Endothelial cell (in vitro differentiated cells): ENCODE results near the gene GUCY1A2. TPM values are rescaled to one million over a fixed set of nuclear protein-coding genes. Genes with fewer than 3 reads are reported as not detected.

ENCODE experiments used
- DNase-seq: peaks from one replicate; pipeline ENCODE4 v3.0.0; 2021; ENCODE audit warnings: low spot score
- H3K27ac Mint-ChIP-seq: one replicate; pipeline ENCODE4 v1.8.0; 2021; ENCODE audit warnings: mixed read lengths, inconsistent platforms; ENCODE audit not compliant: unreplicated experiment
- H3K27me3 Mint-ChIP-seq: one replicate; pipeline ENCODE4 v1.8.0; 2021; ENCODE audit warnings: mild to moderate bottlenecking, moderate library complexity, mixed read lengths, inconsistent platforms; ENCODE audit not compliant: unreplicated experiment
- H3K36me3 Mint-ChIP-seq: one replicate; pipeline ENCODE4 v1.8.0; 2021; ENCODE audit warnings: mild to moderate bottlenecking, low read depth, mixed read lengths, inconsistent platforms; ENCODE audit not compliant: unreplicated experiment
- H3K4me1 Mint-ChIP-seq: one replicate; pipeline ENCODE4 v1.8.0; 2021; ENCODE audit warnings: mild to moderate bottlenecking, mixed read lengths, inconsistent platforms; ENCODE audit not compliant: unreplicated experiment
- H3K4me3 Mint-ChIP-seq: one replicate; pipeline ENCODE4 v1.8.0; 2021; ENCODE audit warnings: mild to moderate bottlenecking, mixed read lengths, inconsistent platforms; ENCODE audit not compliant: unreplicated experiment
- H3K9me3 Mint-ChIP-seq: one replicate; pipeline ENCODE4 v1.8.0; 2021; ENCODE audit warnings: mixed read lengths, inconsistent platforms; ENCODE audit not compliant: unreplicated experiment
- total RNA-seq: library from RNA; stranded (reverse); fragmentation: NEBNext Ultra II Directional; extraction: Animal tissue kit (Norgen Biotek cat#: 25700); gene quantifications from one replicate; pipeline ENCODE4 v1.2.1, GENCODE V29; 2021; ENCODE audit not compliant: unreplicated experiment
- TF ChIP-seq, protein P1 (sequence below): fragments of 200-600 bp; sonication (generic); IDR thresholded peaks from one replicate; pipeline ENCODE4 v1.5.0; 2021; ENCODE audit warnings: antibody characterized with exemption; ENCODE audit not compliant: unreplicated experiment

GUCY1A2 gene
- total RNA-seq, 1 donor from 2014 or later, result 0.10 TPM

DNA sequence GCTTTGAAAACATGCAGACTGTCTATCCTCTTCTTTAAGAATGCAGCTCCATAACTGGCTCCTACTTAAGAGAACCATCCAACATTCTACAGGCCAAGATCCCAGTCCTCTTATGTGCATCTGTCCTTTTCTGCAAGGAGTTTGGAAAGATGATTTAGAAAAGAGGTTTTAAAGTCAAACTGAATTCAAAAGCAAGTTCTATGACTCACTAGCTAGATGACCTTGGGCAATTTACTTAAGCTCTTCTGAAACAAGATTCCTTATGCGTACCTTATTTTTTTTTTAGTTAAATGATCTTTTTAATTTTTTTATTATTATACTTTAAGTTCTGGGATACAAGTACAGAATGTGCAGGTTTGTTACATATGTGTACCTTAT lies 29.2 kb downstream of the GUCY1A2 start:
- TF ChIP-seq, protein P1, sequence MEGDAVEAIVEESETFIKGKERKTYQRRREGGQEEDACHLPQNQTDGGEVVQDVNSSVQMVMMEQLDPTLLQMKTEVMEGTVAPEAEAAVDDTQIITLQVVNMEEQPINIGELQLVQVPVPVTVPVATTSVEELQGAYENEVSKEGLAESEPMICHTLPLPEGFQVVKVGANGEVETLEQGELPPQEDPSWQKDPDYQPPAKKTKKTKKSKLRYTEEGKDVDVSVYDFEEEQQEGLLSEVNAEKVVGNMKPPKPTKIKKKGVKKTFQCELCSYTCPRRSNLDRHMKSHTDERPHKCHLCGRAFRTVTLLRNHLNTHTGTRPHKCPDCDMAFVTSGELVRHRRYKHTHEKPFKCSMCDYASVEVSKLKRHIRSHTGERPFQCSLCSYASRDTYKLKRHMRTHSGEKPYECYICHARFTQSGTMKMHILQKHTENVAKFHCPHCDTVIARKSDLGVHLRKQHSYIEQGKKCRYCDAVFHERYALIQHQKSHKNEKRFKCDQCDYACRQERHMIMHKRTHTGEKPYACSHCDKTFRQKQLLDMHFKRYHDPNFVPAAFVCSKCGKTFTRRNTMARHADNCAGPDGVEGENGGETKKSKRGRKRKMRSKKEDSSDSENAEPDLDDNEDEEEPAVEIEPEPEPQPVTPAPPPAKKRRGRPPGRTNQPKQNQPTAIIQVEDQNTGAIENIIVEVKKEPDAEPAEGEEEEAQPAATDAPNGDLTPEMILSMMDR, result no peak
- H3K27ac Mint-ChIP-seq, result no peak overlapping the region
- DNase-seq, result no peak
- no peaks in the 10 kb centered on the region for H3K4me1 Mint-ChIP-seq
- H3K36me3 Mint-ChIP-seq, result no peaks in the 10 kb centered on the region
- peaks cover 2% of the 10 kb centered on the region for H3K27me3 Mint-ChIP-seq
- H3K9me3 Mint-ChIP-seq, result no peaks in the 10 kb centered on the region
- H3K4me3 Mint-ChIP-seq, result no peak overlapping the region

DNA sequence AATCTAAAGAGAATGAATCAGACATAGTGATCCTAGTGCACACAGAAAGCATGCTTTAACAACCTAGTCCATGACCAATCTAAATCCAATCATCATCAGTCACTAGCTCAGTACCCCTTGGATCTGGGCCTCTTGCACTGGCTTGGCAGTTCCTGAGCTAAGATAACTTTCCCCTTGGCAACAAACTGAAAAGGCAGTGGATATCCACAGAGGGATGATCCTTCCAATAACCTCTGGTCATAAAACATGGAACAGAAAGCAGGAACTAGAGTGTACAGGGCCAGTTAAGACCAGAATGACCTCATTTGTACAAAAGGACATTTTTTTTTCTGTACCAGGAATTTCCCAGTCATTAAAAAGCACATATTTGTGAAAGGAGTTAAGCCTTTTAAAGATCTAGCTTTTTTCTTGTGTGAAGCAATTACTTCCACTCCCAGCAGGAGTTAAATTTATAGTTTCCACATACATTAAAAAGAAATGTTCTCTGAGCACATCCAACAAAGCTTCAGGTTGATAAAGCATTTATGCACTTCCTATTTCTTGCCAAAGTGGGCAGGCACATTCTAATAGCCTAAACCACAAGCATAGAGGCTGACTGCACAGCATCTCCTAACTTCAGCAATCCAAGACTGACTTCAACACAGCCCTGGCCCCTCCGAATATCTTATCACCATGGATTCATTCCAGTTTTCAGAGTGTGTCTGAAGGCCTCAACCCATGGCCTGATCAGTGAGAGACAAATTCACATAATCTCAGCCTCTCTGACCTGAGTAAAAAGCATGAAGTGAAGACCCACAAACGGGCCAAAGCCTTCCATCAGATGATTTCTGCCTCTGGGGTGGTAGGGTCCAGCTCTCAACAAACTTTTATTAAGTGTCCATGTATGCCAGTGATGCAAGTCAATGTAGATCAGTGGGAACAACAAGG lies 29.9 kb downstream of the GUCY1A2 start:
- H3K36me3 Mint-ChIP-seq, result no peaks in the 10 kb centered on the region
- DNase-seq, result no peak
- no peak overlapping the region for H3K27ac Mint-ChIP-seq
- no peaks in the 10 kb centered on the region for H3K9me3 Mint-ChIP-seq
- TF ChIP-seq, protein P1, result no peak
- no peaks in the 10 kb centered on the region for H3K4me1 Mint-ChIP-seq
- no peak overlapping the region for H3K4me3 Mint-ChIP-seq
- H3K27me3 Mint-ChIP-seq, result peaks cover 2% of the 10 kb centered on the region

DNA sequence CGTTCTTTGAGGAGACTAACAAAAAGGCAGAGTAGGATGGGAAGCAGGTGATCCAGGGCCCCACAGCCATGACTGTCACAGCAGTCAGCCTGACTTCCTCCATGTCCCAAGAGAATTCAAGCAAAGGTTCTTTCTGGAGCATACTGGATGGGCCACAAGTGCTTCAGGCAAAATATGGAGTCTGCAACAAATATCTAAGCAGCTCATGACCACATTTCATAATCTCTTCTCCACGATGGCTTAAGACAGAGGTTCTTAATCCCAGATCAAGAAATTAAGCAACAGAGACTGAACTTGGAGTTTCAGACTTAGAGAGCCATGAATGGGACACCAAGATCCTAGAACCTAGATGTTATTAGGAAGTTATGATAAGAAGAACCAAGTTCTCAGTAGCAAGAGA lies 31.6 kb downstream of the GUCY1A2 start:
- H3K4me3 Mint-ChIP-seq, result no peak overlapping the region
- TF ChIP-seq, protein P1, result no peak
- H3K27me3 Mint-ChIP-seq, result peaks cover 2% of the 10 kb centered on the region
- H3K9me3 Mint-ChIP-seq, result no peaks in the 10 kb centered on the region
- no peaks in the 10 kb centered on the region for H3K4me1 Mint-ChIP-seq
- H3K27ac Mint-ChIP-seq, result no peak overlapping the region
- DNase-seq, result no peak
- H3K36me3 Mint-ChIP-seq, result no peaks in the 10 kb centered on the region

DNA sequence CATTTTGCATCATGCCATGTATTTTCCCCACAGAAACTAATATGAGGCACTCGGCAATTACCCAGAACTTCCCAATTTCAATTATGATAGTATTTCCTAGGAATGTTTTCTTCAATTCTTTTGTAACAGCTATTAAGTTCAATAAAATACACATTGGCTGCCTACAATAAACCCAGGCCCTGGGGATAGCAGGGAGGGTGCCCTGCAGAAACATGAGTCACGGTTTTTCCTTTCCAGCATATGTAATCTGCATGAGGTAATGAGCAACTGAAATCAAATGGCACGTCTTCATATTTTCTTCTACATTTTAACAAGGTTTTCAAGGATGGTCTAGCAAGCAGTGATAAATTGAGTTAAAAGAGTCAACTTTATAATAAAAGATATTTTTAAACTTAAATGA lies 32.0 kb downstream of the GUCY1A2 start:
- TF ChIP-seq, protein P1, result no peak

DNA sequence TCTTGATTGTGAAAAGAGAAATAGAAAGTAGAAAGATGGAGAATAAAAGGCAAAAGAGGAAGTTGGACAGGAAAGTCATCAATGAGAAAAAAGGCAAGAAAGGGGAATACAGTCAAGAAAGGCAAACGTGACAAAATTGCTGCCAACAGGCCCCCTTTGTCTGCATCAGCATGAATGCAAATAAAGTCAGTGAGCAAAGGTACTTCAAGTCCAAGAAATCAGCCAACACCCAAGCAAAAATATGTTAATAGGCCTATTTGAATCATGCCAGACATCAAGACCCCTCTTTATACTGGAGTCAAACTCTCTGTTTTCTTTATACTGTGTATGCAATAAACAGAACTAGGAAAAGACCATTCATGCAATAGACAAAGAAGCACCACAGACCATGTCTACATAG lies 34.3 kb downstream of the GUCY1A2 start:
- H3K4me3 Mint-ChIP-seq, result no peak overlapping the region
- peaks cover 2% of the 10 kb centered on the region for H3K27me3 Mint-ChIP-seq
- H3K9me3 Mint-ChIP-seq, result no peaks in the 10 kb centered on the region

More for the DNA sequence above, 32.0 kb downstream of the GUCY1A2 start:
- Mint-ChIP-seq H3K27me3 (peaks cover 2% of the 10 kb centered on the region), H3K9me3 (no peaks in the 10 kb centered on the region), H3K27ac (no peak overlapping the region), H3K4me1 (no peaks in the 10 kb centered on the region), H3K36me3 (no peaks in the 10 kb centered on the region), H3K4me3 (no peak overlapping the region)
- DNase-seq, result no peak

More for the DNA sequence above, 34.3 kb downstream of the GUCY1A2 start:
- Mint-ChIP-seq H3K27ac (no peak overlapping the region), H3K4me1 (no peaks in the 10 kb centered on the region), H3K36me3 (no peaks in the 10 kb centered on the region)
- TF ChIP-seq, protein P1, result no peak
- no peak for DNase-seq
